NT2/D1 (cell line): ENCODE measurements around the gene PSMD5.

Experiments
- DNase-seq: peaks from one replicate; pipeline ENCODE4 v3.0.0-alpha.2; 2011; ENCODE audit warnings: low read depth, low spot score
- H3K27me3 ChIP-seq: 2 replicates; pipeline ENCODE4 v1.6.0; 2011; ENCODE audit warnings: mild to moderate bottlenecking; ENCODE audit not compliant: insufficient read length, insufficient read depth
- H3K36me3 ChIP-seq: 2 replicates; pipeline ENCODE4 v1.6.1; 2011; ENCODE audit warnings: mild to moderate bottlenecking, low read length, mixed read lengths; ENCODE audit not compliant: insufficient read depth, insufficient read length
- H3K4me1 ChIP-seq: 2 replicates; pipeline ENCODE4 v1.5.1; 2011; ENCODE audit not compliant: insufficient read depth, insufficient read length
- H3K4me3 ChIP-seq: 2 replicates; pipeline ENCODE4 v1.5.1; 2011; ENCODE audit warnings: low read depth; ENCODE audit not compliant: insufficient read length
- H3K9ac ChIP-seq: 2 replicates; pipeline ENCODE4 v1.6.0; 2011; ENCODE audit warnings: low read depth; ENCODE audit not compliant: insufficient read length
- H3K9me3 ChIP-seq: 2 replicates; pipeline ENCODE4 v1.5.1; 2011; ENCODE audit warnings: mild to moderate bottlenecking, low read length; ENCODE audit not compliant: insufficient read depth
- SUZ12 ChIP-seq: IDR thresholded peaks from 2 replicates; pipeline ENCODE4 v1.6.1; 2011; ENCODE audit not compliant: insufficient read length, insufficient read depth; ENCODE audit errors: extremely low read depth
- YY1 ChIP-seq: IDR thresholded peaks from 2 replicates; pipeline ENCODE4 v1.6.1; 2011; ENCODE audit not compliant: insufficient read length, insufficient read depth
- ZNF274 ChIP-seq: IDR thresholded peaks from 2 replicates; pipeline ENCODE4 v1.6.1; 2011; ENCODE audit warnings: mild to moderate bottlenecking, low read depth, low read length

PSMD5 gene

GRCh38 chr9:120778758-120779157 is 64.0 kb downstream of the PSMD5 start:
- TF ChIP-seq YY1 (no peak), ZNF274 (no peak), SUZ12 (no peak)
- Histone ChIP-seq H3K4me3 (no peak overlapping the region), H3K9ac (no peak overlapping the region), H3K9me3 (no peaks in the 10 kb centered on the region), H3K27me3 (no peaks in the 10 kb centered on the region), H3K4me1 (no peaks in the 10 kb centered on the region), H3K36me3 (peaks cover 70% of the 10 kb centered on the region)
- no peak for DNase-seq

- Histone ChIP-seq H3K36me3 (peaks cover 71% of the 10 kb centered on the region), H3K4me3 (no peak overlapping the region), H3K4me1 (no peaks in the 10 kb centered on the region), H3K9me3 (no peaks in the 10 kb centered on the region), H3K27me3 (no peaks in the 10 kb centered on the region), H3K9ac (no peak overlapping the region)
- no peak for DNase-seq
- TF ChIP-seq SUZ12 = no peak
- no peak for TF ChIP-seq YY1
- no peak for TF ChIP-seq ZNF274
Measured at GRCh38 chr9:120777229-120777628, 65.5 kb downstream of the PSMD5 start.

GRCh38 chr9:120776788-120777187 is 65.9 kb downstream of the PSMD5 start:
- TF ChIP-seq SUZ12 (no peak), ZNF274 (no peak), YY1 (no peak)
- Histone ChIP-seq H3K4me3 (no peak overlapping the region), H3K9me3 (no peaks in the 10 kb centered on the region), H3K27me3 (no peaks in the 10 kb centered on the region), H3K36me3 (peaks cover 75% of the 10 kb centered on the region), H3K9ac (no peak overlapping the region), H3K4me1 (no peaks in the 10 kb centered on the region)
- no peak for DNase-seq

GRCh38 chr9:120775859-120776258 is 66.9 kb downstream of the PSMD5 start:
- Histone ChIP-seq H3K36me3 (peaks cover 84% of the 10 kb centered on the region), H3K4me3 (no peak overlapping the region), H3K4me1 (no peaks in the 10 kb centered on the region), H3K27me3 (no peaks in the 10 kb centered on the region), H3K9ac (no peak overlapping the region), H3K9me3 (no peaks in the 10 kb centered on the region)
- no peak for TF ChIP-seq SUZ12
- no peak for DNase-seq

- TF ChIP-seq SUZ12 = no peak
- TF ChIP-seq YY1 = no peak
- TF ChIP-seq ZNF274 = no peak
- Histone ChIP-seq H3K9me3 (no peaks in the 10 kb centered on the region), H3K36me3 (peaks cover 84% of the 10 kb centered on the region)
Measured at GRCh38 chr9:120774719-120775118, 68.0 kb downstream of the PSMD5 start.

GRCh38 chr9:120773256-120773655 is 69.5 kb downstream of the PSMD5 start:
- TF ChIP-seq SUZ12 (no peak), YY1 (no peak), ZNF274 (no peak)
- no peak for DNase-seq
- Histone ChIP-seq H3K36me3 (peaks cover 84% of the 10 kb centered on the region), H3K4me1 (no peaks in the 10 kb centered on the region), H3K9me3 (no peaks in the 10 kb centered on the region), H3K4me3 (no peak overlapping the region), H3K27me3 (no peaks in the 10 kb centered on the region), H3K9ac (no peak overlapping the region)

More at GRCh38 chr9:120774719-120775118, 68.0 kb downstream of the PSMD5 start:
- Histone ChIP-seq H3K9ac (no peak overlapping the region), H3K27me3 (no peaks in the 10 kb centered on the region), H3K4me3 (no peak overlapping the region), H3K4me1 (no peaks in the 10 kb centered on the region)
- DNase-seq = no peak

GRCh38 chr9:120770931-120771330 is 71.8 kb downstream of the PSMD5 start:
- Histone ChIP-seq H3K9ac (no peak overlapping the region), H3K36me3 (peaks cover 87% of the 10 kb centered on the region), H3K27me3 (no peaks in the 10 kb centered on the region), H3K4me1 (no peaks in the 10 kb centered on the region), H3K4me3 (no peak overlapping the region), H3K9me3 (no peaks in the 10 kb centered on the region)
- no peak for TF ChIP-seq SUZ12
- no peak for TF ChIP-seq ZNF274
- no peak for TF ChIP-seq YY1
- no peak for DNase-seq

GRCh38 chr9:120768886-120769285 is 73.8 kb downstream of the PSMD5 start:
- no peaks in the 10 kb centered on the region for H3K27me3 ChIP-seq
- no peak overlapping the region for H3K4me3 ChIP-seq
- no peak for DNase-seq
- no peak overlapping the region for H3K9ac ChIP-seq
- TF ChIP-seq SUZ12 = no peak
- no peak for TF ChIP-seq YY1
- TF ChIP-seq ZNF274 = no peak
- no peaks in the 10 kb centered on the region for H3K9me3 ChIP-seq
- H3K4me1 ChIP-seq = no peaks in the 10 kb centered on the region
- H3K36me3 ChIP-seq = peaks cover 88% of the 10 kb centered on the region
